ENCODE data around the gene OCRL. TPM values are rescaled to one million over a fixed set of nuclear protein-coding genes. Genes with fewer than 3 reads are reported as not detected.

Gene OCRL
- total and polyA plus RNA-seq, 2 of the 4 experiments (the other 2 are of a cell fraction) = 19.4 to 20.6 TPM

GRCh38 chrX:129530410-129530809 is 9.6 kb upstream of the OCRL start:
- Histone ChIP-seq H3K9ac (ENCODE audit: low read depth, low read length) (no peak overlapping the region), H3K27ac (ENCODE audit: insufficient read depth, low read length) (no peak overlapping the region), H2BK120ac (ENCODE audit: low read depth, low read length) (no peak overlapping the region), H3K23ac (ENCODE audit: low read depth, low read length) (no peak overlapping the region), H4K5ac (ENCODE audit: low read depth, low read length) (no peak overlapping the region), H4K20me1 (ENCODE audit: insufficient read depth, low read length) (no peaks in the 10 kb centered on the region), H4K8ac (ENCODE audit: low read depth in 2 of 2, low read length in 2 of 2) (no peak overlapping the region), H2BK5ac (ENCODE audit: low read depth, low read length, poor library complexity, severe bottlenecking) (no peak overlapping the region), H3K9me1 (ENCODE audit: insufficient read depth, low read length) (no peaks in the 10 kb centered on the region), H3K27me3 (ENCODE audit: control insufficient read depth, insufficient read depth, low read length) (peaks cover 2% of the 10 kb centered on the region; the same call in 1 of the 2 replicates), H4K91ac (ENCODE audit: insufficient read depth, low read depth, low read length) (no peak overlapping the region), H3K4ac (ENCODE audit: low read depth, low read length) (no peak overlapping the region), H3K4me3 (ENCODE audit: insufficient read depth, low read depth, low read length) (no peak overlapping the region), H3K56ac (ENCODE audit: extremely low read depth, insufficient read depth, low read length) (no peak overlapping the region), H3K9me3 (ENCODE audit: control insufficient read depth, insufficient read depth, low read length) (no peaks in the 10 kb centered on the region), H3K4me1 (ENCODE audit: control insufficient read depth, insufficient read depth, low read length) (no peaks in the 10 kb centered on the region; the same call in 1 of the 2 replicates), H2AK5ac (ENCODE audit: low read depth, low read length) (no peak overlapping the region), H3K36me3 (ENCODE audit: control insufficient read depth, insufficient read depth, low read length) (no peaks in the 10 kb centered on the region), H3K79me1 (ENCODE audit: low read depth in 1 of 2, low read length in 2 of 2) (no peaks in the 10 kb centered on the region), H2BK15ac (ENCODE audit: low read depth, low read length) (no peak overlapping the region), H3K14ac (replicated peaks; ENCODE audit: low read depth, low read length) (no peak overlapping the region), H3K18ac (ENCODE audit: low read depth, low read length) (no peak overlapping the region), H2AK9ac (replicated peaks; ENCODE audit: low read depth, low read length, poor library complexity) (no peak overlapping the region), H3K4me2 (ENCODE audit: low read depth, low read length) (no peak overlapping the region), H2AFZ (replicated peaks; ENCODE audit: low read length, poor library complexity) (no peak overlapping the region), H2BK20ac (ENCODE audit: low read depth, low read length) (no peak overlapping the region)
- WGBS, 2 experiments (ENCODE audit: extremely low coverage in 2 of 2, insufficient read length in 1 of 2) = 60% methylated on average over 1 of the region's 5 CpGs; no CpG with 5 or more reads in 1 of the 2 experiments
- CTCF ChIA-PET = no interaction called here
- DNase-seq (no peak), ATAC-seq (ENCODE audit: low read depth) (no peak)
- BruUV-seq (replicated peaks) = no TSS peak
- POLR2A ChIA-PET (ENCODE audit: unreplicated experiment) = no interaction called here
- in situ Hi-C loops (cut with MboI; ENCODE audit: low sequenced_read_pairs) (no loop called here), dilution Hi-C loops (cut with HindIII; ENCODE audit: low sequenced_read_pairs, unreplicated experiment) (no loop called here), intact Hi-C loops (cut with micrococcal nuclease) (no loop called here)
- no peak for TF ChIP-seq CHD1 (IDR thresholded peaks at IDR 0.05; ENCODE audit: low read depth, low read length)
- no peak for TF ChIP-seq RCOR1 (IDR thresholded peaks at IDR 0.05; ENCODE audit: insufficient replicate concordance, low read length)

Measured in IMR-90 (cell line).